Prostate gland (tissue), 2 donors: Measurements from ENCODE around the gene ADAT3. TPM values are rescaled to one million over a fixed set of nuclear protein-coding genes. Genes with fewer than 3 reads are reported as not detected.

Experiments used
- DNase-seq: peaks from one replicate; pipeline ENCODE4 v3.0.0-alpha.2; 2019; ENCODE audit warnings: low spot score
- H3K27ac ChIP-seq, 2 donors: fragments of 200-600 bp; sonication (generic); 2 replicates each; pipeline ENCODE4 v1.5.1; 2017 to 2019
- H3K27me3 ChIP-seq: fragments of 200-600 bp; sonication (generic); replicated peaks from 2 replicates; pipeline ENCODE4 v1.5.1; 2019; ENCODE audit not compliant: insufficient read depth
- H3K36me3 ChIP-seq, 2 donors: fragments of 200-600 bp; sonication (generic); 1 replicate in 1 of 2; 2 replicates in 1 of 2; pipeline versions ENCODE4 v1.5.1 to v1.8.1; 2017 to 2019
- H3K4me1 ChIP-seq: fragments of 200-600 bp; sonication (generic); replicated peaks from 2 replicates; pipeline ENCODE4 v1.5.1; 2019
- H3K4me3 ChIP-seq, 2 donors: fragments of 200-600 bp; sonication (generic); 2 replicates each; pipeline ENCODE4 v1.5.1; 2017 to 2019
- H3K9me3 ChIP-seq: fragments of 200-600 bp; sonication (generic); 2 replicates; pipeline ENCODE4 v1.5.1; 2017
- POLR2A ChIP-seq: fragments of 450-650 bp; IDR thresholded peaks from one replicate; pipeline ENCODE4 v1.6.1; 2016; ENCODE audit warnings: antibody characterized with exemption, mild to moderate bottlenecking
- POLR2AphosphoS5 ChIP-seq: sonication (generic); formaldehyde crosslinking; IDR thresholded peaks from one replicate; pipeline ENCODE4 v1.6.1; 2017; ENCODE audit warnings: antibody characterized with exemption
- WGBS: methylation state at CpG from one replicate; pipeline ENCODE4 v1.1.5; 2018; 5-methylcytosine and 5-hydroxymethylcytosine counted together
- intact Hi-C: fragments of 100-400 bp; cut with DNase I; formaldehyde crosslinking; loops from one replicate; pipeline ENCODE4 v1.14.2; 2022
- total RNA-seq, 2 donors: library from RNA; depleted of rRNA; stranded (reverse); fragments of >200 nt; gene quantifications; one replicate each; pipeline ENCODE4 v1.1.0, GENCODE V29; 2016
- TF ChIP-seq, protein P1 (sequence below), 4 experiments: fragments of 200-600 bp in 2 of 4; fragments of 450-650 bp in 2 of 4; sonication (generic) in 2 of 4; IDR thresholded peaks; 1 replicate in 3 of 4; 2 replicates in 1 of 4; pipeline ENCODE4 v1.5.1; 2016 to 2019; ENCODE audit warnings: antibody characterized with exemption in 4 of 4, mild to moderate bottlenecking in 2 of 4, moderate library complexity in 2 of 4

The ADAT3 gene
- total RNA-seq, 2 donors from 2014 or later = 17.3 to 25.1 TPM

DNA sequence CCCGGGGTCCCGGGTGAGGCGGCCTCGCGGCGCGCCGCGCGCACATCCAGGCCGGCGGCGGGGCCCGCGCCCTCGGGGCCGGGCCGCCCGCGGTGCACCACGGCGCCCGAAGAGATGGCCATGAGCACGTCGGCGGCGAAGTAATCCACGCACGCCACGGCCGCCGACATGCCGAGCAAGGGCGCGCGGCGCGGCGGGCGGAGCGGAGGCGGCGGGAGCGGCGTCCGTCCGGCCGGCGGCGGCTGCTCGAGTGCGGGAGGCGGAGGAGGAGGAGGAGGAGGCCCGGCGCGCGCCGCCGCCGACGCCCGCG is 41.9 kb upstream of the ADAT3 start, which contains the start of gene KLF16:
Gene KLF16 (minus strand): TSS at position 252 of the 310 bp plus-strand sequence. CDS start 82 bp downstream, at position 170.
- intact Hi-C loops = no loop called here
- TF ChIP-seq, protein P1, sequence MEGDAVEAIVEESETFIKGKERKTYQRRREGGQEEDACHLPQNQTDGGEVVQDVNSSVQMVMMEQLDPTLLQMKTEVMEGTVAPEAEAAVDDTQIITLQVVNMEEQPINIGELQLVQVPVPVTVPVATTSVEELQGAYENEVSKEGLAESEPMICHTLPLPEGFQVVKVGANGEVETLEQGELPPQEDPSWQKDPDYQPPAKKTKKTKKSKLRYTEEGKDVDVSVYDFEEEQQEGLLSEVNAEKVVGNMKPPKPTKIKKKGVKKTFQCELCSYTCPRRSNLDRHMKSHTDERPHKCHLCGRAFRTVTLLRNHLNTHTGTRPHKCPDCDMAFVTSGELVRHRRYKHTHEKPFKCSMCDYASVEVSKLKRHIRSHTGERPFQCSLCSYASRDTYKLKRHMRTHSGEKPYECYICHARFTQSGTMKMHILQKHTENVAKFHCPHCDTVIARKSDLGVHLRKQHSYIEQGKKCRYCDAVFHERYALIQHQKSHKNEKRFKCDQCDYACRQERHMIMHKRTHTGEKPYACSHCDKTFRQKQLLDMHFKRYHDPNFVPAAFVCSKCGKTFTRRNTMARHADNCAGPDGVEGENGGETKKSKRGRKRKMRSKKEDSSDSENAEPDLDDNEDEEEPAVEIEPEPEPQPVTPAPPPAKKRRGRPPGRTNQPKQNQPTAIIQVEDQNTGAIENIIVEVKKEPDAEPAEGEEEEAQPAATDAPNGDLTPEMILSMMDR (IDR thresholded peaks at IDR 0.05) = no peak
- peak; percentile 23 for TF ChIP-seq POLR2A
- Histone ChIP-seq H3K27ac (peak within 1 kb of the TSS; percentile 81 to 89), H3K9me3 (no peaks in the 10 kb centered on the region), H3K36me3 (no peaks in the 10 kb centered on the region), H3K27me3 (no peaks in the 10 kb centered on the region), H3K4me3 (peak within 1 kb of the TSS; percentile 66 to 67), H3K4me1 (peaks cover 13% of the 10 kb centered on the region)
- no CpG with 5 or more reads among the region's 63 CpGs for WGBS
- no peak for DNase-seq

DNA sequence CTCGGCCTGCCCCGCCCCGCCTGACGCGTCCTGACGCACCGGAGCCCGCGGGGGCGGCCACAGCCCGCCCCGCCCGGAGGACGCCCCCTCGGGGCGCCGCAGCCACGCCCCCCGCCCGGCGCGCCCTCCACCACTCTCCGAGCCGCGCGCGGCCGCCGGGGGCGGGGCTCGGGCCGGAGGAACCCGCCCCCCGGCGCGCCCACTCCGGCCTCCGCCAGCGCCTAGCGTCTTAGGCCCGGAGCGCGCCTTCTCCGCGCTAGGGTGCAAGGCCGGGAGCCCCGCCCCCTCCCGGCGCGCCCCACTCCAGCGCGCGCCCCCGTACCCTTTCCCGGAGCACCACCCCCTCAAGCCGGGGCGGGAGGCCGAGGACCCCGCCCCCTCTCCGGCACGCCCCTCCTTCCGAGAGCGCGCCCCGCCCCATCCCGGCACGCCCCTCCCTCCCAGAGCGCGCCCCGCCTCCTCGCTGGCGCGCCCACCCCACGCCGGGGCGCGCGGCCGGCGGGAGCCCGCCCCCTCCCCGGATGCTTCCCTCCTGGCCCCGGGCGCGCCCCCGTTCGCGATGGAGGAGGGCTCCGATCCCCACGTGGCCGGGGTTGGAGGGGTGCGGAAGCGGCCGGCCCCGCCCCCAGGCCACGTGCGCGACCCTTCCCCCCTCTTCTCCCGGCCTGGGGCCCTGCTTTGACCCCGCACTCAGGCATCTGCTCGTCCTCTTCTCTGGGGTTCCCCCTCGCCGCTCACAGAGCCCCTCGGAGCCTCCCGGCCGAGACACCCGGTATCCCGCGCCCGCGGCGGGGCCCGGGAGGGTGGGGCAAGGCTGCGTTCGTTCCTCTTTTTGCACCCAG is 41.3 kb upstream of the ADAT3 start:
- no peaks in the 10 kb centered on the region for H3K9me3 ChIP-seq
- TF ChIP-seq, protein P1 (IDR thresholded peaks at IDR 0.05) = no peak
- peak; percentile 33 for TF ChIP-seq POLR2A
- peak; percentile 50 for TF ChIP-seq POLR2AphosphoS5
- peak; percentile 89 for DNase-seq
- peaks cover 13% of the 10 kb centered on the region for H3K4me1 ChIP-seq
- 2% methylated on average over 30 of the region's 115 CpGs for WGBS
- H3K27ac ChIP-seq = peak overlapping the region; percentile 81 to 89
- no peaks in the 10 kb centered on the region for H3K36me3 ChIP-seq
- H3K27me3 ChIP-seq = no peaks in the 10 kb centered on the region
- intact Hi-C loops = no loop called here
- peak overlapping the region; percentile 66 to 67 for H3K4me3 ChIP-seq

DNA sequence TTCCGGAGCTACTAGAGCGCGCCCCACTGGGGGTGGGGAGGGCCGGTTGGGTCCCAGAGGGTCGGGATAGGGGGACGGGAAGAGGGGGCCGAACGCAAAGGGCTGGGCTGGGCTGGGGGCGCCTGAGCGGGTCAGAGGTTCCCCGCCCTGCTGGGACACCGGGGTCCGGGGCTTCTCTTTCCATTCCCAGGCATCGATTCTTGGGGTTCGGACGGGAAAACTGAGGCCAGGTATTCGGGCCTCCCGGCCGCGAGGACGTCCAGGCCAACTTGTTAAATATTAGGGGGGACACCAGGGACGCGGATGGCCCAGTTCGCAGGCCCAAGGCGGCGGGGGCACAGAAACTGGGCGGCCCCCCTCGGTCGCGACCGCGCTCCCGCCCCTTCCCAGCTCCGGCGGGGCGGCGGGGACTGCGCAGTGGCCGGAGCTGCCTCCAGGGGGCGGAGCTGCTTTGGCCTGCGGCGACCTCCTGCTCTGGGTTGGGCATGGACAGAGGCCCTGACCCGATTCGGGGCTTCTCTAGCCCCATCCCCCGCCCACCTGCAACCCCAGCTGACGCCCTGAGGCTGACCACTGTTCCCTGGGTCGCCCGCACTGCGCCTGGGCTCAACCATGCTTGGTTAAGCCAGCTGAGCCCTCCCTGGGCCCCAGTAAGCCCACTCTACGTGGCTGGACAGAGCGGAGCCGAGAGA is 40.6 kb upstream of the ADAT3 start:
- Histone ChIP-seq H3K9me3 (no peaks in the 10 kb centered on the region), H3K4me1 (peaks cover 13% of the 10 kb centered on the region), H3K4me3 (peak overlapping the region; percentile 66 to 67), H3K36me3 (no peaks in the 10 kb centered on the region), H3K27ac (peak overlapping the region; percentile 81 to 89), H3K27me3 (no peaks in the 10 kb centered on the region)
- peak; percentile 58 for DNase-seq
- TF ChIP-seq, protein P1 (IDR thresholded peaks at IDR 0.05) = peak; percentile 69 to 91 (median 81)
- TF ChIP-seq POLR2A = no peak
- intact Hi-C loops = no loop called here
- WGBS = 6% methylated on average over 52 of the region's 52 CpGs

DNA sequence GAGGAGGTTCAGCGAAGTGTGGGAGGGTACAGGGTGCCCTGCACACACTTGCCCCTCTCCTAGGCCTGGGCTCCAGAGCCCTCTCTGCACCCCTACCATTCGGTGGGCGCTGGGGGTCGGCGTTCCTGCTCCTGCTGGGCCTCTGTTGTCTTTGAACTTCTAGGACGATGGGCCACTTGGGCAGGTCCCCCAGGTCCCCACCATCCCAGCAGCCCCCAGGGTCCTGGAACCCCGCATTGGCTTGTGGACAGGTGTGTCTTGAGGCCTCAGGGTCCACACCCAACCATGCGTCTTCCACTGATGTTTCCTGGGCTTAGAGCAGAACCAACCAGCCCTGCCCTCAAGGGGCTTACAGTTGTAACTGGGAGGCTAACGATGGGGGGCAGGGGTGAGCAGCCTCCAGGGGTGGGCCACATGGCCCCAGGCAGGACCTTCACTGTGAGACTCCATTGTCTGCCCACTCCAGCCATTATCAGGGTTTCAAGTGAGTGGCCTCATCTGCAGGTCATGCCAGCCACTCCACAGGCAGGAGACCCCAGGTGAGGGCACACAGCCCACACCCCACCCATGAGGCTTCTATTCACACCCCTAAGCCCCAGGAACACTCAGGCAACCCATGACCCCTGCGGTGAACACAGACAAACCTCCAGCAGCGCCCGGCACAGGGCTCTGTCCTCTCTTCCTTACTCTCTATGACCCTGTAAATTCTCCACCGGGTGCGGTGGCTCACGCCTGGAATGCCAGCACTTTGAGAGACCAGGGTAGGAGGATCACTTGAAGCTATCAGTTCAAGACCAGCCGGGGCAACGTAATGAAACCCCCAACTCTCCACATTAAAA is 39.8 kb upstream of the ADAT3 start:
- Histone ChIP-seq H3K9me3 (no peaks in the 10 kb centered on the region), H3K27me3 (no peaks in the 10 kb centered on the region), H3K4me1 (peaks cover 8% of the 10 kb centered on the region), H3K4me3 (peak overlapping the region in 1 of 2 donors; percentile 67), H3K36me3 (no peaks in the 10 kb centered on the region), H3K27ac (peak overlapping the region; percentile 81 to 89)
- WGBS = 87% methylated on average over 17 of the region's 17 CpGs
- intact Hi-C loops = no loop called here
- TF ChIP-seq, protein P1 (IDR thresholded peaks at IDR 0.05) = no peak
- no peak for DNase-seq
